HFF-Myc (cell line): Measurements from ENCODE around the gene TBC1D22A.

Experiments used
- DNase-seq: peaks from one replicate; pipeline ENCODE4 v3.0.0-alpha.2; 2011; ENCODE audit warnings: low read depth; ENCODE audit errors: extremely low read depth
- H3K4me3 ChIP-seq: replicated peaks from 2 replicates; pipeline ENCODE4 v1.5.1; 2011; ENCODE audit warnings: low read depth, mild to moderate bottlenecking, control low read depth, low read length
- CTCF ChIP-seq: IDR thresholded peaks from 2 replicates; pipeline ENCODE4 v1.5.1; 2012; ENCODE audit warnings: mild to moderate bottlenecking, low read depth, low read length, control low read depth; ENCODE audit errors: missing control alignments

The TBC1D22A gene

GRCh38 chr22:47072642-47072967 lies 310.2 kb downstream of the TBC1D22A start:
- TF ChIP-seq CTCF, result no peak
- no peak overlapping the region for H3K4me3 ChIP-seq
- DNase-seq, result no peak

GRCh38 chr22:47073075-47073474 lies 310.6 kb downstream of the TBC1D22A start:
- no peak overlapping the region for H3K4me3 ChIP-seq
- TF ChIP-seq CTCF, result no peak
- DNase-seq, result no peak

- DNase-seq, result no peak
- H3K4me3 ChIP-seq, result no peak overlapping the region
- TF ChIP-seq CTCF, result no peak
Measured at GRCh38 chr22:47074105-47074504, 311.7 kb downstream of the TBC1D22A start.

GRCh38 chr22:47075568-47075967 lies 313.1 kb downstream of the TBC1D22A start:
- no peak for TF ChIP-seq CTCF
- no peak for DNase-seq
- H3K4me3 ChIP-seq, result no peak overlapping the region

GRCh38 chr22:47076758-47077157 lies 314.3 kb downstream of the TBC1D22A start:
- no peak overlapping the region for H3K4me3 ChIP-seq
- TF ChIP-seq CTCF, result no peak
- DNase-seq, result no peak

GRCh38 chr22:47080100-47080499 lies 317.6 kb downstream of the TBC1D22A start:
- no peak for DNase-seq
- TF ChIP-seq CTCF, result no peak

GRCh38 chr22:47082505-47082904 lies 320.1 kb downstream of the TBC1D22A start:
- H3K4me3 ChIP-seq, result no peak overlapping the region
- no peak for DNase-seq
- TF ChIP-seq CTCF, result no peak

More at GRCh38 chr22:47080100-47080499, 317.6 kb downstream of the TBC1D22A start:
- no peak overlapping the region for H3K4me3 ChIP-seq
